Thyroid gland (tissue), 4 donors: Measurements from ENCODE around the gene TRPC4.

Experiments used
- CTCF ChIP-seq, 6 experiments: fragments of 200-600 bp in 3 of 6; fragments of 450-650 bp in 3 of 6; sonication (generic) in 3 of 6; IDR thresholded peaks; one replicate each; pipeline ENCODE4 v1.5.1; 2016 to 2019; ENCODE audit warnings: antibody characterized with exemption in 6 of 6, mild to moderate bottlenecking in 2 of 6, inconsistent platforms in 1 of 6, moderate library complexity in 1 of 6
- POLR2A ChIP-seq, 2 donors: fragments of 450-650 bp; IDR thresholded peaks; one replicate each; pipeline ENCODE4 v1.6.1; 2017; ENCODE audit warnings: antibody characterized with exemption in 2 of 2, mild to moderate bottlenecking in 2 of 2, moderate library complexity in 1 of 2

- TF ChIP-seq CTCF (IDR thresholded peaks at IDR 0.05) (no peak), POLR2A (IDR thresholded peaks at IDR 0.05) (no peak)
These were observed 242.1 kb downstream of the TRPC4 start for GRCh38 chr13:37627428-37627827.
